HG03060 (cell line): ENCODE data around the gene DAB1.

ENCODE experiments used
- ATAC-seq: cut with Tn5 transposase; IDR thresholded peaks from one replicate; pipeline ENCODE4 v1.9.1; 2021; ENCODE audit warnings: low read depth, moderate number of reproducible peaks; ENCODE audit not compliant: unreplicated experiment

DAB1 gene

GRCh38 chr1:57058652-57059501 is 365.0 kb downstream of the DAB1 start:
- no peak for ATAC-seq

DNA sequence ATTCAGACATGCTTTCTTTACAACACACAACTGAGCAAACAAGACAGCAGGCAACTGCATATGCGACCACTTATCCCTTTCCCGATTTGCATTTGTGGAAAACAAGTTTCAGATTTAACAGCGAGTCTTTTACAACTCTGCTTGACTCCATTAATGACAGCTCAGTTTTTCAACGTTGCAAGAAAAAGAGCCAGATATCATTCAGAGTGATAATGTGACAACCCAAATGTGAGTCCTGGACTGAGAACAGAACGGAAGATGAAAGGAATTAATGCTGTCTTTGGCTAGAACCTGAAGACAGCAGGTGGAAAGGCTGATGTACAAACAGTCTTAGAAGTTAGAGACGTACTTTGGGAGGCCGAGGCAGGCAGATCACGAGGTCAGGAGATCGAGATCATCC is 375.0 kb downstream of the DAB1 start:
- no peak for ATAC-seq

DNA sequence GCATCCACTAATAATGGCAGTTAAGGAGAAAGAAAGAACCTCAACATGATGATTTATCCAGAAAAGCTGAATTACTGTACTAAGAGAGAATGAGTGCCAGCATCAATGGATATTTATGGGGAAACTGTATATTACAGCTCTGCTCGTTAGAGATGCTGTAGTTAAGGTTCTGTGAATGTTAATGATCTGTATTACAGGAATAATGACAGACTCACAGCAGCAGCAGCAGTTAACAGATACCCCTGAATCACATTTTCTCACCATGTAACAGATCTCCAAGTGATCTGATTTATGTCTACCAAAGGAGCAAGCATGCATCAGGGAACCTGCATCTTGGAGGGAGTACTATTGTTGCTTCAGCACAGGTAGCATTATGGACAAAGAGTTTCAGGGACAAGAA is 377.4 kb downstream of the DAB1 start:
- no peak for ATAC-seq

DNA sequence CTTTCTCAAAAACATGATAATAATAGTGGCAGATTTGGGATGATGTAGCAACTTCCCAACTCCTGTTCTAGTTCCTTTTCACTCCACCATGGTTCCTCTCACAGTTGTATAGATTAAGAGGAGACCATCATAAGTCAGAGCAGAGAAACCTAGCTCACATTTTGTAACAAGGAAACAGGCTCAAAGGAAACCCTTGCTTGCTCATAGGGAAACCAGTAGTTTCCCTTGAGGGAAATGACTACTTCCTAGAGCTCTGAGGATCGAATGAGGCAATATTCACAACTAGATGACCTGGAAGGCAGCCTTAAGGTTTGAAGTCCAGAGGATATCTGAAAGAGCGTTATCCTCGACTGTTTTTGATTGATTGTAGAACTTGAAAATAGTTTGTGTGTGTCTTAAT is 382.0 kb downstream of the DAB1 start:
- no peak for ATAC-seq

GRCh38 chr1:57040811-57041210 is 383.0 kb downstream of the DAB1 start:
- no peak for ATAC-seq

GRCh38 chr1:57036641-57037579 is 386.9 kb downstream of the DAB1 start:
- ATAC-seq = no peak

GRCh38 chr1:57034713-57035112 is 389.1 kb downstream of the DAB1 start:
- ATAC-seq = no peak

GRCh38 chr1:57033222-57034001 is 390.4 kb downstream of the DAB1 start:
- ATAC-seq = no peak

GRCh38 chr1:57026624-57027354 is 397.1 kb downstream of the DAB1 start:
- ATAC-seq = no peak

DNA sequence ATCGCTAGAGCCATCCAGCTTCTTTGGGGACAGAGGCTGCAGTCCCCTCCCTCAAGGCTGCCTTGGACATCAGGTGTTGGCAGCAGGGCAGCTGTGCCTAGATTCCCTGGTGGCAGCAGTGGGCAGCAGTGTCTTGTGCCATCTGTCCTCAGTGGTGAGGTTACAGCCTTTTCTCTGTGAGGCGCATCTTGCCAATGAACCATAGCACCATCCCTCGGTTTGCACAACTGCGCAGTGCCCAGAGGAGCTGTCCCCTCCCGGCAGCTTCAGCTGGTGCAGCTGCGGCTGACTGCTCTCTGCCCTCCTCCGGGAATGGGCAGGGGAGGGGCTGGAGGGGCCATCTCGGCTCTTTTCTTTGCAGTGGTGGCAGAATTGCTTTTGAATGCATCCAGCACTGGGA is 399.0 kb downstream of the DAB1 start:
- ATAC-seq = no peak

DNA sequence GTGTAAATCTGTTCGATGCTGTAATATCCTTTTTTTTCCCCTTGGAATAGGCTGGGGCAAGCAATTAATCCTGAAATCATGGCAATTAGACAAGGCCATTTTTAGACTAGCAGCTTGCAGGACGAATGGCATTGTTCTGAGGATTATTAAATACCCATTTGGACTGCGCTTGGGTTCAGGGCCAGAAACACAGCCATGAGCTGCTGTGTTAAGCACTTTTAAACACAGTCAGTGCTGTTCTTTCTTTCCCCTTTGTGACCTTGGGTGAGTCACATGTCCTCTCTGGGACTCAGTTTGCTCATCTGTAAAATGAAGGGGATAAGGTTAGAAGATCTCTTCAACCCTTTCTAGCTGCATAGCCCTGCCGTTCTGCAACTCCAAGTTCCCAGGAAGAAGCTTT is 399.4 kb downstream of the DAB1 start:
- no peak for ATAC-seq

- no peak for ATAC-seq
These were observed 403.6 kb downstream of the DAB1 start for GRCh38 chr1:57020216-57020615.

- ATAC-seq = no peak
These were observed 404.5 kb downstream of the DAB1 start for GRCh38 chr1:57019236-57019839.

DNA sequence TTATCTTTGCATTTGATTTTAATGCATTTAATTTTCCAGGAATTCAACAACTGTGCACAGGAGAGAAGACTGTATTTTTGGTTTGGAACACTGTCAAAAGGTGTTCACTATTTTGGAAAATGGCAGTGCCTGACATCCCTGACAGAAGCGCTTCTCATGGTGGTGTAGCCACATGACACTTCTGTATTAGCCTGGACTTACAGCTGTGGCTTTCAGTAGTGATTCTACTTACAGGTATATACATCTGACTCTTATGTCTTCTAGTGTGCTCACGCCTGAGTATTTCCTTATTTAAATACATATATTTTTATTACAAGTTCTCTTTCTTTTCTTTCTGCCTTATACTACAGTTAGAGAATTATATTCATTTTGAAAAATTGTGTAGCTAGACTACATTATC is 405.7 kb downstream of the DAB1 start:
- no peak for ATAC-seq

DNA sequence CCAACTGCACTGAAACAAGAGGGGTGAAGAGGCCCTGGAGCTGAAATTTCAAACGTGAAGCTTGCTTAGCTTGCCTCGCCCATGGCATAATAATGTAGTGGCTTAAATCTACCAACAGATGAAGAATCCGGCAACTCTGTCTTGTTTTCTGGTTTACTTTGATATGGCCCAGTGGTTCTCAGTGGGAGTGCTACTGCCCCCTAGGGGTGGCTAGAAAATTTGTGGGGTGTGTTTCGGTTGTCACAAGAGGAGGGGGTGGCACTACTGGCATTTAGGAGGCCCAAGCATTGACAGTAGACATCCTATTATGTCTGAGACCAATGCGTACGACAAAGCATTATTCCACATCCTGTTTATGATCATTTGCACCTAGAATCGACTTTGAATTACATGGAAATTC is 406.1 kb downstream of the DAB1 start:
- ATAC-seq = no peak

GRCh38 chr1:57017200-57017599 is 406.7 kb downstream of the DAB1 start:
- no peak for ATAC-seq

- ATAC-seq = no peak
These were observed 408.8 kb downstream of the DAB1 start for GRCh38 chr1:57015071-57015470.

GRCh38 chr1:57013522-57013921 is 410.3 kb downstream of the DAB1 start:
- no peak for ATAC-seq

- no peak for ATAC-seq
These were observed 411.5 kb downstream of the DAB1 start for GRCh38 chr1:57012315-57012714.

GRCh38 chr1:57010511-57010910 is 413.3 kb downstream of the DAB1 start:
- ATAC-seq = no peak
